ENCODE results near the gene SERPINE1.

The SERPINE1 gene

DNA sequence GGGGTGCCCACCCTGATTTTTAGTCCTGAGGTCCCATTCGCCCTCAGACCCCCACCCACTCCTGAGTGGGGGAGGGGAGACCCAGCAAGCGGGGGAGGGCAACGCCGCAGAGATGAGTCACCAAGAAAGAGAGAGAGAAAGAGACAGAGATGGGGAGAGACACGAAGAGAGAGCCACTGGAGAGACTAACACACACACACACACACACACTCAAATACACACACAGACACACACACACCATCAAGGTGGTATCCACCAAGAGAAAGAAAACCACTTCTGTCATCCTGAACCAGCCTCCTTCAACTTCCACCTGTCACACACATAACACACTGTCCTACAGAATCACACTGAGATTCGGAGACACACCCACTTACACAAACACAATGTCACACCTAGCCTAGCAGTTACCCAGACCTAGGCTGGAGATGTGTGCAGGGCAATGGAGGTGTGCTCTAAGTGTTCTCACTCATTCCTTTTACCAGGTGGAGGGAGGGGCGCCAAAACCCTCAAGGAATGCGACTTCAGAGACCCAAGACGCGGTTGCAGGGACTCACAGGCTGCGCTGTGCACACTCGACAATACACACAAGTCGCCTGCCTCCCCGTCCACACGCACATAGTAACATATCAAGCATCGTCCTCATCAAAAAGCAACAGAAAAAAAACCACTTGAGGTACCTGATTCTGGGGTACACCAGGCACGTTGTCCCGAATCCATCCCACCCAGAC lies 42.4 kb downstream of the SERPINE1 start:
- no peak for DNase-seq (ENCODE audit: low read depth in 3 of 3)

DNA sequence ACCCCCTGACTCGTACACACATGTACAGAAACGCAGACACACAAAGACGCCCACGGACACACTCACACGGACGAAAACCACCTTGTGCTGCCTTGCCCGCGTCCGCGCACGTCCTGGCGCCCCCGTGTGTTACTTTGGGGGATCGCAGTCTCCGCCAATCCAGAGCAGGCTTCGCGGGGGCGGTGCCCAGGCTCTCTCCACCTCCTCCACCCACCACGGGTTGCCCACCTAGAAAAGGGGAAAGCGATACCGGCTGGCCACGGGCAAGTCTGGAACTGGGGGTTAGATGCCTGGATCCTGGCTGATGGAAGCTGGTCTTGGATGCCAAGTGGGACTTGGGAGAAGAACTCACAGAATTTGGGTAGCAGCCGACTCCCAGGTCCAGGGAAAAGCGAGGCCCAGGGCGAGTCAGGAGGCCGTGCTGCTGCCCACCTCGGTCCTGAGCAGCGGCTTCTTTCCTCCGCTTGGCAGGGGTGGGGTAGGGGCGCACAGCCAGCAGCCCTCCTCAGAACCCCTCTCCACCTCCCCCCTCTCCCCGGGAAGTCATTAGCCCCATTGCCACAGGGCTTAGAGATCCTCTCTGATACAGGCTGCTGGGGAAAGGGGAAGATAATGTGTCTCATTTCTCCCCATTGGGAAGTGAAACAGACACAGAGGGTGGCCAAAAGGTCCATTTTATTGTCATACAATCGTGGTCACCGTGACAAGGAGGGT lies 43.1 kb downstream of the SERPINE1 start:
- DNase-seq (ENCODE audit: low read depth in 3 of 3) = peak; percentile 56 to 82 (median 62)

DNA sequence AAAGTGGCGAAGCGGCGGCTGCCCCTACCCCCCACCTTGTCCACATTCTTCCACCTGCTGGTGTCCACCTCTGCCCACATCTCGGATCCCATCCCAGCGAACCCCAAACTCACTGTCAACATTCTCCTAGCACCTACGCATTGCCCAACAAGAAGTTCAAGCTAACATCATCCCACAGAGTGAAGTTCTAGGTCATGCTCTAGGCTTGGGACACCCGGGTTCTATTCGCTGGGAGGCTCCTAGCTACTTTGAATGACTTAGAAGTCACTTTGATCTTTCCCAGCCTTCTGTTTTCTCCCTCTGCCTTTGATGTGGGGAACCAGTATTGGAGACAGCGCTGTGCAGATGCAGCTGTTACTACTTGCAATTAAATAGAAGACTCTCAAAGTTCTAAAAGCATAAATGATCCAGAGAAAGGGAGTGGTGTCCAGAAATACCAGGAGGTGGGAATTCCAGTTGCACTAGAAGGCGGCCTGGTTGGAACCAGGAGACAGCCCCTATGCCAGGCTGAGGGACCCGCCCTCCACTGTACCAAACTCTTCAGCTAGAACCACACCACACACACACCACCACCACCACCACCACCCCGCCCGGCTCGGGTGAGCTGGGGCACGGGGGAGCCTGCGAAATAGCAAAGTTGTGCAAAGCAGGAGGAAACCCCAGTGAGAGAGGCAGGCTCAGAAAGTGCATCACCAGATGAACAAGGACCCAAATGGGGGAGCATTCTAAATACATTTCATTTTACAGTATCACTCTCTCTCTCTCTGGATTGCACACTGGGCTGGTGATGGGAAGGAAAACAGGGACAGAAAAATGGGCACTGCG lies 43.9 kb downstream of the SERPINE1 start:
- DNase-seq (ENCODE audit: low read depth in 3 of 3) = no peak

- DNase-seq (ENCODE audit: low read depth in 3 of 3) = no peak
Measured at GRCh38 chr7:101171442-101171837, 44.5 kb downstream of the SERPINE1 start.

DNA sequence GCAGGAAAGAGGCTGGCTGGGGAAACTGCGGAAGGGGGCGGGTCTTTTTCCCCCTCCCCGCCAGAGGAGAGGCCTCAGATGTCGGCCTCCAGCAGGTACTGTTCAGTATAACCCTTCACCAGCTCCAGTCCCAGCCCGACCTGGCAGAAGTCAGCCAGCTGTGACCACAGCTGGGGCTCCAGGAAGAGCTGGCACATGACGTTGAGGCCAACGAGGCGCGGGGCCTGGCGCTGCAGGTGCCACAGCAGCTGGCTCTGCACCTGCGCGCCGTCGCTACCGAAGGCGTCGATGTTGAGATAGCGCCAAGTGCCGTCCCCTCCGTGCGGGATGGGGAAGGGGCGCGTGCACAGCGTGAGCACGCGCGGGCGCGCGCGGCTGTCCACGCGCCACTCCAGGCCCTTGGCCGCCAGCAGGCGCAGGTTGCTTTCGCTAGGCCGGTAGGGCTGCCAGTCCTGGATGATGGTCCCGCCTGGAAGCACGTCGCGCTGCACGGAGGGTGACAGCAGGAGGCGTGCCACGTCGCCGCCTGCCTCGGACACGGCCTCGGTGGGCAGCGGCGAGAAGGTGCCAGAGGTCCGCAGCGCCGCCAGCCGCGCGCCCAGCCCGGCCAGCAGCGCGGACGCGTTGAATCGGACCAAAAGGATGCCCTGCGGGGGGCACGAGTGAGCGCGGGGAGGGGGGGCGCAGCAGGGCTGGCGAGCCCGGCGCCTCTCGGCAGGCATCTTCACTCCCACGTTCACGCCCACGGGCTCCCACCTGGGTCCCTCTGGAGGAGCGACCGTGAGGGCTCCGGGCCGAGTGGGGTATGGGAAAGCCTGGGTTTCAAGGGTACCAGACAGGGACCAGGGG lies 45.3 kb downstream of the SERPINE1 start:
- no peak for DNase-seq (ENCODE audit: low read depth in 3 of 3)

- DNase-seq (ENCODE audit: low read depth in 3 of 3) = no peak
Measured at GRCh38 chr7:101172854-101173751, 46.2 kb downstream of the SERPINE1 start.

- peak in 1 of 3 experiments; percentile 67 for DNase-seq (ENCODE audit: low read depth in 3 of 3)
Measured at GRCh38 chr7:101173752-101174244, 46.9 kb downstream of the SERPINE1 start.

- no peak for DNase-seq (ENCODE audit: low read depth in 3 of 3)
Measured at GRCh38 chr7:101174322-101174854, 47.5 kb downstream of the SERPINE1 start.

GRCh38 chr7:101175664-101176063 lies 48.8 kb downstream of the SERPINE1 start:
- no peak for DNase-seq (ENCODE audit: low read depth in 3 of 3)

DNA sequence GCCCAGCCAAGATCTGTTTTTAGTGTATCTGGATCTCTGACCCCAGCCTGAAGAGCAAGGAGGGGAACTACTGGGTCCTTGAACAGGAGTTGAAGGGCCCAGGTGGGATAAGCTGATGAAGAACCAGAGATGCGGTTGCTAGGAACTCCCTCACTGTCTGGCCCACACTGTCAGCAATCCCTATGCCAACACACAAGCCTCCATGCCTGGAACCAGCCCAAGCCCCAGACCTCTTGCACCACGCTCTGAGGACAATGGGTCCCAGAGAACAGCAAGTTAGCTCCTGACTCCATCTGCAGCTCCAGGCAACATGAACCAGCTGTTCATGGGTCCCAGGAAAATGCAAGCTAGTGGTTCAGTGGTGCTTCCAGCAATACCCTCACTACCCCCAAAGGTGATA lies 50.7 kb downstream of the SERPINE1 start:
- DNase-seq (ENCODE audit: low read depth in 3 of 3) = no peak

- no peak for DNase-seq (ENCODE audit: low read depth in 3 of 3)
Measured at GRCh38 chr7:101179117-101179516, 52.2 kb downstream of the SERPINE1 start.

DNA sequence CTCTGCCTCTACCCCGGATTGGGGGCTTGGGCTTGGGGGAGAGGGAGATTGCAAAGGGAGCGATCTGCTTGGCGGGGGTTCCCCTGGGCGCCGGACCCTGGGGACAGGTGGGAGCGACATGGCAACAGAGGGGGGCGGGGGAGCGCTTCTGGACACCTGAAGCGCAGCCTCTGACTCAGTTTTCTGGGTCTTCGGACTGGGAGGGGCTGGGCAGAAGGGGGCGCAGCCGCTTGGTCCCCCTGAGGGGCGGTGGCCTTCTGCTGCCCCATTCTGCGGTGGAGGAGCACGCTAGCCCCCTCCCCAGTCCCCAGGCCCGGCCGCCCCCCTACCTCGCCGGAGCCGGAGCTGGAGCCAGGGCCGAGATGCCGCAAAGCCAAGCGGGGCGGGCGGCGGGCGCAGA lies 52.8 kb downstream of the SERPINE1 start:
- no peak for DNase-seq (ENCODE audit: low read depth in 3 of 3)

DNA sequence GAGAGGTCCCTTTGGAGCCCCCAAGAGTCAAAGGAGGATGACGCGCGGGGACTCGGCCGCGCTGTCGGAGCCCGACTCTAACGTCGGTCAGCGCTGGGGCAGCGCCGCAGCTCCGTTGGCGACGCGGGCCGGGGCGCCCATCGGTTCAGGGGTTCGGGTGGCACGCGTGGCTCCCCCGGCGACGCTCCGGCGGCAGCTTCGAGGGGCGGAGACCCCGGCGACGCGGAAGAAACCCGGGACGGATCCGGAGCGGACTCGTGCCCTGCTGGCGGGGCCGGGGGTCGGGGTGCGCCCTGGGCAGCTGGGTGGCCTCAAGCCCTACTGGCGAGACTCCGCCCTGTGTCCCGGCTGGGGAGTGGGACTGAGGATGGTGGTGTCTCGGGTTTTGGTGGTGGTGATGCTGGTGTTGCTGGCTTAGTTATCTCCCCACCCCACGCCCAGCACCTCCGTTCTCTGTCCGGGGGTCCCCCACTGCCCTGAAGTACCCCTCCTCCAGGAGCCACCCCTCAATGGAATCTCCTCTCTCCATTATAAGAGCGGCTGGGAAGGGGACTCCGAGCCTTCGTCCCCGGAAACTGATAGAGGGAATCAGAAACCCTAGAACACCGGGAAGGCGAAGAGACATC lies 53.3 kb downstream of the SERPINE1 start, which contains the start of gene NAT16:
Gene NAT16 (minus strand): TSS at position 164 of the 626 bp plus-strand sequence. CDS start 5,486 bp downstream, outside the sequence.
- DNase-seq (ENCODE audit: low read depth in 3 of 3) = no peak

DNA sequence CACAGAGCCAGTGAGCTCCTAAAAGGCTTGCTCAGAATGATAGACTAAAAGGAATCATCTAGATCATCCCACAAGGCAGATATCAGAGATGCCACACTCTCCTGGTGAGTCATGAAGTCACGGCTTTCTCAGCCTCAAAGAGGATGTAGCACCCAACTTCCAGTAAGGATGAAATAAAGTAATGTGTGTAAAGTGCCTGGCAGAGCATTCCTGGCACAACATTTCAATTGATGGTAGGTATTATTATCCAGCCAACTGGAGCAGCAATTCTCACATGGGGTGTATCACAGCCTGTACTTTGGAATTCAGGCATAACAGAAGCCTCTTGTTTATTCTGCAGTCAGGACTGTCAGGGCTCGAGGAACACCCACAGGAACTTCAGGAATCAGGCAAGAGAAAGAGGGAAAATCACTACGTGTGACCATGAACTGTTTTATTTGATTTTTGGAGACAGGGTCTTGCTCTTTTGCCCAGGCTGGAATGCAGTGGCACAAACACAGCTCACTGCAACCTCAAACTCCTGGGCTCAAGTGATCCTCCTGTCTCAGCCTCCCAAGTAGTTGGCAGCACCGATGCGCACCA lies 58.4 kb downstream of the SERPINE1 start:
- DNase-seq (ENCODE audit: low read depth in 3 of 3) = no peak

GRCh38 chr7:101186194-101186593 lies 59.3 kb downstream of the SERPINE1 start:
- no peak for DNase-seq (ENCODE audit: low read depth in 3 of 3)

GRCh38 chr7:101186844-101187428 lies 60.0 kb downstream of the SERPINE1 start:
- DNase-seq (ENCODE audit: low read depth in 3 of 3) = no peak

Data from stimulated activated CD4-positive, alpha-beta T cell treated with anti-CD3 and anti-CD28 coated beads, TNF-alpha, amount 100 ng/mL, for 24 hours (primary cell).